Endothelial cell of hepatic sinusoid (primary cell): Measurements from ENCODE around the gene PHTF2.
"Not testable (repeated sequence)": the region's sequence is repeated elsewhere in the genome, so short reads cannot be mapped to it uniquely, and the experiment has no call there.

Experiments used
- in situ Hi-C: cut with HindIII; loops from 2 replicates; pipeline ENCODE4 v1.10.0; 2017; ENCODE audit warnings: low sequenced_read_pairs

Gene PHTF2

GRCh38 chr7:77983973-77984372, 185.4 kb downstream of the PHTF2 start:
- in situ Hi-C loops, result no loop called here

- in situ Hi-C loops, result no loop called here
Observed at GRCh38 chr7:77985232-77985973, 186.8 kb downstream of the PHTF2 start.

GRCh38 chr7:77985974-77986339, 187.4 kb downstream of the PHTF2 start:
- in situ Hi-C loops, result no loop called here

- in situ Hi-C loops, result no loop called here
Observed at GRCh38 chr7:77989981-77990566, 191.5 kb downstream of the PHTF2 start.

- in situ Hi-C loops, result no loop called here
Observed at GRCh38 chr7:77991656-77992055, 193.1 kb downstream of the PHTF2 start.

- in situ Hi-C loops, result no loop called here
Observed at GRCh38 chr7:77993838-77994237, 195.3 kb downstream of the PHTF2 start.

GRCh38 chr7:77995717-77996116, 197.1 kb downstream of the PHTF2 start:
- in situ Hi-C loops, result no loop called here

GRCh38 chr7:77999168-77999567, 200.6 kb downstream of the PHTF2 start:
- in situ Hi-C loops, result not testable (repeated sequence)

GRCh38 chr7:78002021-78002420, 203.4 kb downstream of the PHTF2 start:
- in situ Hi-C loops, result no loop called here

GRCh38 chr7:78002715-78003114, 204.1 kb downstream of the PHTF2 start:
- in situ Hi-C loops, result no loop called here

- in situ Hi-C loops, result no loop called here
Observed at GRCh38 chr7:78006063-78006755, 207.6 kb downstream of the PHTF2 start.
